HG03442 (cell line): ENCODE results near the gene DYNLT2.
"Not testable (repeated sequence)": the region's sequence is repeated elsewhere in the genome, so short reads cannot be mapped to it uniquely, and the experiment has no call there.

ENCODE experiments used
- ATAC-seq: cut with Tn5 transposase; IDR thresholded peaks from one replicate; pipeline ENCODE4 v1.9.1; 2021; ENCODE audit warnings: mild to moderate bottlenecking, moderate library complexity; ENCODE audit not compliant: unreplicated experiment

DYNLT2 gene

DNA sequence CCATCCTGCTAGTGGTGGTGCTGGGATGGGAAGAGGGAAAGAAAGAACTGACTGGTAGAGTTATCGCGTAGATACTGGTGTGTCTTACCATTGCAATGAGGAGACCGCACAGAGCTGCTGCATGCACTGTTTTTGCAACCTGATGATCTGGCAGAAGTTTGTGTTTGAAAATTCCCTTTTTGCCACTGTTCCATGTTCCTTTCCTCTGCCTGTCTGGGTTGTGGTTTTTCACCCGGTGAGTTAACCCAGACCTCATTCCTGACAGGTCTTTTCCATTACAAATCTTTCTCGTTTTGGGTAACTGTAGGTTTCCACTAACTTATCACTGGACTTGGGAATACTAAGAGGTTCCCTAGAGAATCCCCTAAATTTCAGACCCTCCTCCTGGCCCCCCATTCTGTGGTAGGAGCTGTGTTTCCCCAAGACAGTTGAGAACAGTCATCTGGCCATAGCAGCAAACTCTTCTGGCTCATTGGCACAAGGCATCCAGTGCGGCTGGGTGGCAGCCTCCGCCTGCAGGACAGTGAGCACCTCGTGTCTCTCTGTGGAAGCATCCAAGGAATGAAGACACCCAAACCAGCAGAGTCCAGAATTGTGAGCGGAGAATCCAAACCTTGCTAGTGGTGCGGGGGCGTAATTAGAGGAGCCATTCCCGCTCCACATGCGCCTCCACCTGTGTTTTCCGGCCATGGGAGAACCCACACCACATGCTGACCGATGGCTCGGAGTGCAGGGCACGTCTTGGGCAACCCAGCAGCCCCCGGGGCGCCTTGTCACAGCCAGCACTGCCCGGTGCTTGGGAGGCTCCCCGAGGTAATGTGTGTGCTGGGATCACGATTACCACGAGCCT is 32.8 kb upstream of the DYNLT2 start:
- no peak for ATAC-seq

GRCh38 chr6:169783401-169783800 is 32.0 kb upstream of the DYNLT2 start:
- no peak for ATAC-seq

DNA sequence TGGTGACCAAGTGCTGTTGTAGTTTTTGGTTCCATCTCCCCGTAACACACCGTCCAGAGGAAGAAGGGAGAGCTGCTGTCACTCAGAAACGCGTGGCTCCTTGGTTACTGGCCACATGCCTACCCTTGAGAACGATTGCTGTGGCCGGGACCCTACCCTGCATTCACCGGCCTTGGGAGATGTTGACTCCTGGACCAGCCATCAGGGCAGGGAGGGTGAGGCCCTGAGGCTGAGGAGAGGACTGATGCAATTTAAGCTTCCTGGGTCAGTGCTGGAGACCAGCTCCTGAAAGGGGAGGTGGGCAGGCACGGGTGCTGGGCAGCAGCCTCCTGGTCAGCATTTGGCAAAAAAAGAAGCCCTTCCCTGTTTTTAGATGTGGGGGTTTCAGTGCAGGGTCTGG is 31.6 kb upstream of the DYNLT2 start:
- no peak for ATAC-seq

DNA sequence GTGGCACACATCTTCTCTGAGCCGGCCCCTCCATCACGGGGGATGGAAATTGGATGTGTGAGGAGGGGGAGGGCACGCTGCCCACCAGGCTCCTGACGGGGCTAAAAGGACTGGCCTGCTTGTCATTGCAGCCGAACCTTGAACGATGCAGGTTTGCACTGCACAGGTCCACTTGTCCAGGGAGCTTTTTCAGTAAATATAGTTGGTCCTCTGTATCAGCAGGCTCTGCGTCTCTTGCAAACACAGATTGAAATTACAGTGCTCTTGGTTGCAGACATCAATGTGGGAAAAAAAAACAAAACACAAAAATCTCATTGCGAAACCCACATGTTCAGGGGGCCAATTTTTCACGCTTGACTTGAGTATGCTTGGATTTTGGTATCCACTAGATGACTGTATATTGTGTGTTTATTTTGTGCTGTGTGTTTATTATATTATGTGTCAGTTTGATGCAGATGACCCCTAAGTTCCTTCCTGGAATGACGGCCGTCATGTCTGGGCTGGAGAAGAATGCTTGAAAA is 29.3 kb upstream of the DYNLT2 start:
- ATAC-seq = no peak

DNA sequence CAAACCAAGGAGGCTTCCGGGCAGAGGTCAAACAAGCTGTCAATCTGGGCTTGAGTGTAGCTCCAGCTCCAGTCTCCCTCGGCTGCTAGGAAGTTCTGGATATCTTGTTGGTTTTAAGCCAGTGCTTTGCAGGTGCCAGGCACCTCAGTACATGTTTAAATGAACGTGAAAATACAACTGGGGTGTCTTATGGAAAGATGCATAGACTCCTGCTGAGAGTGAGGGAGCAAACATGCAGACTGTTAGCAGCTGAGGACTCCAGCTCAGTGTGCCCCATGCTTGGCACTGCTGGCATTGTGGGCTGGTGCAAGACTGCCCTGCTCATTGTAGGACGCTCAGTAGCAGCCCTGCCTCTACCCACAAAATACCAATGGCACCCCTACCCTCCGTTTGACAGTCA is 28.5 kb upstream of the DYNLT2 start:
- no peak for ATAC-seq

DNA sequence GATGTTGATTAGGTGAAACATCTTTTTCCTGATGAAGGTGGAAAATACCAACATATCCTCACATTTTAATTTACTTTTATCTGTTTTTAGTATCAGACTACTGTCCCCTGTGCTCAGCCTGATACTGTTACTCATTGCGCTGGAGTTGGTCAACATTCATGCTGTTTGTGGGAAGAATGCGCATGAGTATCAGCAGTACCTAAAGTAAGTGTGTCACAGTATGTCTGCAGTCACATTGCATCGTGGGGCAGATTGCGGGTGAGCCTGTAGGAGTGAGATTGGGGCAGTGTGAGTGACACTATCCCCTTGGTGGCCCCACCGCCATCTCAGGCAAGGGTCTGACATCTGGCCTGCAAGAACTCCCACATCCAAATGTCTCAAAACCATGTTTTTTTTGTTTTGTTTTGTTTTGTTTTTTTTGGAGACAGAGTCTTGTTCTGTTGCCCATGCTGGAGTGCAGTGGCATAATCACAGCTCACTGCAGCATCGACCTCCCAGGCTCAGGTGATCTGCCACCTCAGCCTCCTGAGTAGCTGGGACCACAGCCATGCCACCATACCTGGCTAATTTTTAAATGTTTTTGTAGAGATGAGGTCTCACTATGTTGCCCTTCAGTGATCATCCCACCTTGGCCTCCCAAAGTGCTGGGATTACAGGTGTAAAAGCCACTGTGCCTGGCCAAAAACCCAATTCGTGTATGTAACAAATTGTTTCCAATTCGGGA is 27.9 kb upstream of the DYNLT2 start:
- no peak for ATAC-seq

GRCh38 chr6:169778646-169779045 is 27.3 kb upstream of the DYNLT2 start:
- ATAC-seq = no peak

GRCh38 chr6:169777896-169778295 is 26.5 kb upstream of the DYNLT2 start:
- ATAC-seq = no peak

DNA sequence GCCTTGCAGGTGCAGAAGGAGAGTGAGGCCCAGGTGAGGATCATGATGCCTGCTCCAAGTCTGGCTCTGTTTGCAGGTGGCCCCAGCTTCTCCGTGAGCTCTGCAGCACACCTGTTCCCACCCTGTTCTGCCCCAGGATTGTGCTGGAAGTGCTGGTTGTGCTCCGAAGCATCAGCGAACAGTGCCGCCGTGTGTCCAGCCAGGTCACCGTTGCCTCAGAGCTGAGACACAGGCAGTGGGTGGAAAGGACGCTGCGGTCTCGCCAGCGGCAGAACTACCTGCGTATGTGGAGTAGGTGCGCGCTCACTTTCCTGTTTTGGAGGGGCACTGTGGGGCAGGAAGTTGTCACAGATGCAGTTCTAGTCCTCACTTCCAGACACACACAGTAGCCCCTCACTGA is 25.0 kb upstream of the DYNLT2 start:
- no peak for ATAC-seq

DNA sequence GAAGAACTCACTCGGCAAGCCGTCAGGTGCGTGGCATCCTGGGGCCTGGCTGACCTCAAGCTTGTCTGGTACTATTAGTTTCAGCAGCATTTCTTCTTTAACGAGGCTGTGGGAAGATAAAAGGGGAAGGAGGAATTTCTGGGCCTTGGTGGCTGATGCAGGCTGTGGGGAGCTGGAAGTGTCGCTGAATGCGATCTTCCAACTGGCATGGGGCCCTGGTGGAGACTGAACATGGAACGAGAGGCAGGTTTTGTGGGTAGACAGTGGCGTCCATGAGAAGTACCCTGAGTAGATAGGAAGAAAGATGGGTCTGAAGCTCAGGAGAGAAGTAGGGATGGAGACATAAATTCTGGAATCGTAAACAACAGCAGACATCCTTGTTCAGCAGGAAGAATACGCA is 23.9 kb upstream of the DYNLT2 start:
- ATAC-seq = no peak

- no peak for ATAC-seq
Observed at GRCh38 chr6:169774347-169774746, 23.0 kb upstream of the DYNLT2 start.

GRCh38 chr6:169766921-169767736 is 15.8 kb upstream of the DYNLT2 start:
- ATAC-seq = no peak

DNA sequence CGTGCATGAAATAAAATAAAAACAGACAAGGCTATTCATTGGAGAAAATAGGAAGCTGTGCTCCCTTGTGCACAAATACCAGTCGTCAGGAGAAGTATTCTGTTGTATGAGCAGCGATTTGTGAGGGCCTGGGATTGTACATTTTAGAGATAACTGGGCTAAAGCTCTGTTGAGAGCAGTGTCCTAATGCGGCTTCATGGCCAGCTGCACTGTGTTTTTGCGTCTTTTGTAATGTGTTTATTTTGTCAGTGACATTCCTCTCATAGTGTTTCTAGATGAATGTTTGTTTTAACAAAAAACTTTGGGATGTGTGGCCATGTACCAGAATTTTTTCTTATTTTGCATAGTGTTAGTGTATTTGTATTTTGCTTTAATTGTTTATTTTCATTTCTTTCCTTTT is 14.9 kb upstream of the DYNLT2 start:
- no peak for ATAC-seq

GRCh38 chr6:169765789-169766188 is 14.4 kb upstream of the DYNLT2 start:
- not testable (repeated sequence) for ATAC-seq

GRCh38 chr6:169763881-169764280 is 12.5 kb upstream of the DYNLT2 start:
- ATAC-seq = no peak

GRCh38 chr6:169763308-169763707 is 11.9 kb upstream of the DYNLT2 start:
- no peak for ATAC-seq

DNA sequence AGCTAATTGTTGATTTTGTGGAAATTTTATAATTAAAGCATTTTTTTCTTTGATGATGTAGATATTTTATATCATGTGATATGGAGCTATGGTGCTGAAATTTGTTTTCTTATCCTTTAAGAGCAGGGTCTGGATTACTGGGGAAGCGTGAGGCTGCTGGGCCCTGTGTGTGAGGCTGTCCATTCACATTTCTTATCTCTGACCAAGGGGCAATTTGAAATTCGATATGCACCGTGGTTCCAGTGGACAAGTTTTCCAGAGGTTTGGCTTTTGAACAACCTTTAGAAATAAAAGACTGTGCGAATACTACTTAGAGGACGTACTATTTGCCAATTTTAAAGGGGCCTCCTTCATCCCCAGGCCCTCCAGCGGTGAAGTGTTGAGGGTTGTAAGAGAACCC is 3.8 kb upstream of the DYNLT2 start:
- no peak for ATAC-seq

DNA sequence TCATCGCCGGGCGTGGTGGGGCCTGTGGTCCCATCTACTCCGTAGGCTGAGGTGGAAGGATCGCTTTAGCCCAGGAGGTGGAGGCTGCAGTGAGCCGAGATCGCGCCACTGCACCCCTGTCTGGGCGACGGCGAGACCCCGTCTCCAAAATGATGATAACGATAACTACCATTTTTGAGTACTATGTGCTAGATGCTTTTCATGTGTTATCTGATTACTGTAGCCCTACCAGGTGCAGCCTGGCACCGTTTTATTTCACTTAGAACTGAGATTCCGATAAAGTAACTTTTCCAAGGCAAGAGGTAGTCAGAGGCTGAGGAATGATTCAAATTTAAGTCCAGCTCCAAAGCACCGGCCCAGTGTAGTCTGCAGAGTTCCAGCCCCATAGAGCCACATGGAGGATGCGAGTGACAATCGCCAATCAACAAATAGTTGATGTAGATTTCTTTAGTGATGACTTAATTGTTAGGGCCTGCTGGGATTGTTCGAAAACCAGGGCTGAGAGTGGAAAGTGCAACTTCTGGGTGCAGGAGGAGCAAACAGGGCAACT is 777 bp upstream of the DYNLT2 start:
- ATAC-seq = no peak

GRCh38 chr6:169746556-169746955 is 4.8 kb downstream of the DYNLT2 start:
- ATAC-seq = no peak

- ATAC-seq = no peak
Observed at GRCh38 chr6:169745405-169745804, 6.0 kb downstream of the DYNLT2 start.

DNA sequence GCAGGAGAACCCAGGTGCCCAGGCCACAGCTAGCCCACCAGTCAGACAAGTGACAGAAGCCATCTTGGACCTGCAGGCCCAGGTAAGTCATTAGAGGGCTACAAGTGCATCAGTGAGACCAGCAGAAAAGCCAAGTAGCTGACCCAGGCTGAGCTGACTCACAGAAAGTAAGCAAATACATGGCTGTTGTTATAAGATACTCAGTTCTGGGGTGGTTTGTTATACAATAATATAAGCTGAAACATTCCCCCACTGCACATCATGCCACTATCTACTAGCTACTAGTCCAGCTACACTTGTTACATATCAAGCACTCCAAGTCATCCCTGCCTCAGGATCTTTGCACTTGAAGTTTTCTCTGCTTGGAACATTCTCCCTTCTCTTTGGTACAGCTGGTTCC is 10.0 kb downstream of the DYNLT2 start:
- no peak for ATAC-seq
